ENCODE results near the gene NANP. TPM values are rescaled to one million over a fixed set of nuclear protein-coding genes. Genes with fewer than 3 reads are reported as not detected.
A peak's percentile ranks its signal among the peaks of the same experiment; 100 is the strongest.
"Not testable (repeated sequence)": the region's sequence is repeated elsewhere in the genome, so short reads cannot be mapped to it uniquely, and the experiment has no call there.

NANP gene
- polyA plus RNA-seq, 1 donor (not counting 4 experiments of a cell fraction or from before 2014, with no cell fraction given) = 6.6 TPM

DNA sequence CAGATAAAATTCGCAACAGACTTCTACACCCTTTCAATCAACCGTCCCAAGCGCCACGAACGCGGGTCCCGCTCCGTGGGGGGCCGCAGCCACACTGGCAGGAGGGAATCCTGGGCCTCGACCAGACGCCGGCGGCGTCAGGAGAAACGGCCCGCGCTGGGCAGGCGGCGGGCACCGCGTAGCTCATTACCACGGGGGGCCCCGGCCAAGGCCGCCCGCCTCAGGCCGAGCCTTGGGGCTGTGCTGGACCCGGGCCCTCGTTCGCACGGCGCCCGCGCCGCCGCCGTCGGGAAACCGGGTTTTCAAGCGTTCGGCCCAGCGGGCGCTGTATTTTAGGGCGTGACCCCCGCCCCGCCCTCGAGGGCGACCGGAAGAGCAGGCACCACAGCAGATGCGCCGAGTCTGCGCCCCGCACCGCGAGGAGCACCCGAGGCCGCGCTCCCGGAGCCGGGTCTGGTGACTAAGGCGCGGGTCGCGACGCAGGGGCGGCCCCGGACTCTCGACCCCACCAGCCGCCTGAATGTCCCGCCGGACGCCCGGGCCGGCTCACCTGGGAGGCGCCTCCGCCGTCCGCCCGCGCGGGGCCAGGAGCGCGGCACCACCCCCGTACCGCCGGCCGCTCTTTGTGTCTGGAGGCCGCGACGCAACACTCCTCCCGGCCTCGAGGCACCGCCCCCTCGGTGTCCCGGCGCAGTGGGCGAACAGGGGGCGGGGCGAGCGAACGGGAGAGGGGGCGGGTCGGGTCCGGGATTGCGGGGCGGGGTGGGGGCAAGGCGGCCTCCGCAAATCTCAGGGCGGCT lies 38.7 kb downstream of the NANP start, which contains the start of gene NINL:
Gene NINL, minus strand, starts transcription at position 627 of the 800 bp plus-strand sequence. CDS start 58,944 bp downstream, outside the sequence.
- dilution Hi-C loops (cut with MboI; ENCODE audit: extremely low pct_ligation_motif_present, low sequenced_read_pairs) = no loop called here
- Histone ChIP-seq H3K79me2 (ENCODE audit: control insufficient read depth, insufficient read depth, low read length) (no peaks in the 10 kb centered on the region), H3K27ac (ENCODE audit: control insufficient read depth, insufficient read depth, low read length) (no peak within 1 kb of the TSS), H4K20me1 (ENCODE audit: control insufficient read depth, extremely low read depth, insufficient read depth, low read length) (no peaks in the 10 kb centered on the region), H3K4me2 (ENCODE audit: control insufficient read depth, extremely low read depth, insufficient read depth, low read depth, low read length) (peak within 1 kb of the TSS; percentile 62), H2AFZ (ENCODE audit: control insufficient read depth, low read length) (peak within 1 kb of the TSS; percentile 24), H3K9me1 (ENCODE audit: control insufficient read depth, extremely low read depth, insufficient read depth, low read length) (no peaks in the 10 kb centered on the region), H3K27me3 (ENCODE audit: control insufficient read depth, extremely low read depth, insufficient read depth, low read length) (no peaks in the 10 kb centered on the region), H3K9me3 (ENCODE audit: control insufficient read depth, low read depth, low read length) (no peaks in the 10 kb centered on the region), H3K4me3 (ENCODE audit: control insufficient read depth in 2 of 3, extremely low read depth in 1 of 3, insufficient read depth in 2 of 3, low read depth in 1 of 3, low read length in 3 of 3) (peak within 1 kb of the TSS; percentile 3 to 55 (median 40)), H3K36me3 (ENCODE audit: control insufficient read depth in 2 of 2, extremely low read depth in 1 of 2, insufficient read depth in 2 of 2, low read length in 2 of 2) (no peaks in the 10 kb centered on the region), H3K9ac (ENCODE audit: control insufficient read depth, extremely low read depth, insufficient read depth, low read length) (peak within 1 kb of the TSS; percentile 47), H3K4me1 (ENCODE audit: control insufficient read depth, extremely low read depth, insufficient read depth, low read length) (no peaks in the 10 kb centered on the region)
- TF ChIP-seq, protein P1, sequence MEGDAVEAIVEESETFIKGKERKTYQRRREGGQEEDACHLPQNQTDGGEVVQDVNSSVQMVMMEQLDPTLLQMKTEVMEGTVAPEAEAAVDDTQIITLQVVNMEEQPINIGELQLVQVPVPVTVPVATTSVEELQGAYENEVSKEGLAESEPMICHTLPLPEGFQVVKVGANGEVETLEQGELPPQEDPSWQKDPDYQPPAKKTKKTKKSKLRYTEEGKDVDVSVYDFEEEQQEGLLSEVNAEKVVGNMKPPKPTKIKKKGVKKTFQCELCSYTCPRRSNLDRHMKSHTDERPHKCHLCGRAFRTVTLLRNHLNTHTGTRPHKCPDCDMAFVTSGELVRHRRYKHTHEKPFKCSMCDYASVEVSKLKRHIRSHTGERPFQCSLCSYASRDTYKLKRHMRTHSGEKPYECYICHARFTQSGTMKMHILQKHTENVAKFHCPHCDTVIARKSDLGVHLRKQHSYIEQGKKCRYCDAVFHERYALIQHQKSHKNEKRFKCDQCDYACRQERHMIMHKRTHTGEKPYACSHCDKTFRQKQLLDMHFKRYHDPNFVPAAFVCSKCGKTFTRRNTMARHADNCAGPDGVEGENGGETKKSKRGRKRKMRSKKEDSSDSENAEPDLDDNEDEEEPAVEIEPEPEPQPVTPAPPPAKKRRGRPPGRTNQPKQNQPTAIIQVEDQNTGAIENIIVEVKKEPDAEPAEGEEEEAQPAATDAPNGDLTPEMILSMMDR (optimal IDR thresholded peaks at IDR 0.05 in 1 of 3, IDR thresholded peaks at IDR 0.05 in 1 of 3, conservative IDR thresholded peaks at IDR 0.05 in 1 of 3; ENCODE audit: extremely low read depth in 1 of 3, insufficient read depth in 2 of 3, low read length in 3 of 3) = no peak
- no peak for TF ChIP-seq EZH2 (IDR thresholded peaks at IDR 0.05; ENCODE audit: low read length)
- DNase-seq (ENCODE audit: low read depth, low spot score) = no peak
- FAIRE-seq = no peak

DNA sequence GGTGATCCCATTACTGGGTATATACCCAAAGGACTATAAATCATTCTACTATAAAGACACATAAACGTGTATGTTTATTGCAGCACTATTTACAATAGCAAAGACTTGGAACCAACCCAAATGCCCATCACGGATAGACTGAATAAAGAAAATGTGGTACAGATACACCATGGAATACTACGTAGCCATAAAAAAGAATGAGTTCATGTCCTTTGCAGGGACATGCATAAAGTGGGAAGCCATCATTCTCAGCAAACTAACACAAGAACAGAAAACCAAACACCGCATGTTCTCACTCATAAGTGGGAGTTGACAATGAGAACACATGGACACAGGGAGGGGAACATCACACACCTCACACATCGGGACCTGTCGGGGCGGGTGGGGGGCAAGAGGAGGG lies 40.2 kb downstream of the NANP start:
- H3K36me3 ChIP-seq (ENCODE audit: control insufficient read depth in 2 of 2, extremely low read depth in 1 of 2, insufficient read depth in 2 of 2, low read length in 2 of 2); dilution Hi-C loops (cut with MboI; ENCODE audit: extremely low pct_ligation_motif_present, low sequenced_read_pairs); H3K27ac ChIP-seq (ENCODE audit: control insufficient read depth, insufficient read depth, low read length); H3K9me3 ChIP-seq (ENCODE audit: control insufficient read depth, low read depth, low read length); H3K9ac ChIP-seq (ENCODE audit: control insufficient read depth, extremely low read depth, insufficient read depth, low read length); H3K79me2 ChIP-seq (ENCODE audit: control insufficient read depth, insufficient read depth, low read length); H4K20me1 ChIP-seq (ENCODE audit: control insufficient read depth, extremely low read depth, insufficient read depth, low read length); H3K4me3 ChIP-seq (ENCODE audit: control insufficient read depth in 2 of 3, extremely low read depth in 1 of 3, insufficient read depth in 2 of 3, low read depth in 1 of 3, low read length in 3 of 3); H3K4me1 ChIP-seq (ENCODE audit: control insufficient read depth, extremely low read depth, insufficient read depth, low read length); DNase-seq (ENCODE audit: low read depth, low spot score); H2AFZ ChIP-seq (ENCODE audit: control insufficient read depth, low read length); H3K9me1 ChIP-seq (ENCODE audit: control insufficient read depth, extremely low read depth, insufficient read depth, low read length); FAIRE-seq; H3K27me3 ChIP-seq (ENCODE audit: control insufficient read depth, extremely low read depth, insufficient read depth, low read length); H3K4me2 ChIP-seq (ENCODE audit: control insufficient read depth, extremely low read depth, insufficient read depth, low read depth, low read length): not testable (repeated sequence)
